Endodermal cell (in vitro differentiated cells): ENCODE measurements around the gene XG. TPM values are rescaled to one million over a fixed set of nuclear protein-coding genes. Genes with fewer than 3 reads are reported as not detected.

Source experiments
- DNase-seq: peaks from one replicate; pipeline ENCODE4 v3.0.0-alpha.2; 2017
- H3K27ac ChIP-seq: 2 replicates; pipeline ENCODE4 v1.5.1; 2013; ENCODE audit warnings: mild to moderate bottlenecking, low read depth, low read length, moderate library complexity
- H3K27me3 ChIP-seq: 2 replicates; pipeline ENCODE4 v1.6.1; 2013; ENCODE audit warnings: mild to moderate bottlenecking, low read length, moderate library complexity; ENCODE audit not compliant: insufficient read depth, control insufficient read depth, poor library complexity, severe bottlenecking
- H3K36me3 ChIP-seq: 2 replicates; pipeline ENCODE4 v1.7.0; 2013; ENCODE audit warnings: mild to moderate bottlenecking, low read length, moderate library complexity; ENCODE audit not compliant: control insufficient read depth, insufficient read depth
- H3K4me1 ChIP-seq: one replicate; pipeline ENCODE4 v1.7.0; 2013; ENCODE audit warnings: low read length; ENCODE audit not compliant: control insufficient read depth, insufficient read depth
- H3K4me3 ChIP-seq: 2 replicates; pipeline ENCODE4 v1.5.1; 2013; ENCODE audit warnings: mild to moderate bottlenecking, low read length, moderate library complexity
- H3K9ac ChIP-seq: 2 replicates; pipeline ENCODE4 v1.6.1; 2013; ENCODE audit warnings: mild to moderate bottlenecking, low read length, moderate library complexity; ENCODE audit not compliant: poor library complexity, severe bottlenecking; ENCODE audit errors: extremely low read depth
- H3K9me3 ChIP-seq: 2 replicates; pipeline ENCODE4 v1.6.1; 2013; ENCODE audit warnings: mild to moderate bottlenecking, low read length, moderate library complexity; ENCODE audit not compliant: control insufficient read depth
- H3K27ac Mint-ChIP-seq: 2 replicates; pipeline ENCODE4 v1.8.0; 2020; ENCODE audit warnings: mixed read lengths
- H3K27me3 Mint-ChIP-seq: 2 replicates; pipeline ENCODE4 v1.8.0; 2021; ENCODE audit warnings: mild to moderate bottlenecking, mixed read lengths; ENCODE audit not compliant: insufficient read depth
- H3K36me3 Mint-ChIP-seq: 2 replicates; pipeline ENCODE4 v1.8.0; 2020; ENCODE audit warnings: low read depth, mixed read lengths
- H3K4me1 Mint-ChIP-seq: 2 replicates; pipeline ENCODE4 v1.8.0; 2020; ENCODE audit warnings: mixed read lengths
- H3K4me3 Mint-ChIP-seq: 2 replicates; pipeline ENCODE4 v1.8.0; 2020; ENCODE audit warnings: mild to moderate bottlenecking, moderate library complexity, mixed read lengths
- H3K9me3 Mint-ChIP-seq: 2 replicates; pipeline ENCODE4 v1.8.0; 2020; ENCODE audit warnings: mild to moderate bottlenecking, mixed read lengths
- WGBS, 2 experiments: methylation state at CpG; one replicate each; pipeline versions ENCODE4 v1.1.5 to v1.1.7; 2013; ENCODE audit warnings: missing lambda C conversion rate in 2 of 2, mixed read lengths in 1 of 2; ENCODE audit not compliant: insufficient coverage in 1 of 2, insufficient read length in 1 of 2; 5-methylcytosine and 5-hydroxymethylcytosine counted together
- total RNA-seq, 2 donors: library from RNA; stranded (reverse); fragmentation: NEBNext Ultra II Directional in 1 of 2; extraction: Animal tissue kit (Norgen Biotek cat#: 25700) in 1 of 2; gene quantifications; 2 replicates in 1 of 2; 3 replicates in 1 of 2; pipeline ENCODE4 v1.2.1, GENCODE V29; 2021
- TF ChIP-seq, protein P1 (sequence below): fragments of 200-600 bp; sonication (generic); conservative IDR thresholded peaks from 2 replicates; pipeline ENCODE4 v1.5.0; 2021; ENCODE audit warnings: antibody characterized with exemption, mild to moderate bottlenecking

The XG gene
- total RNA-seq, 2 donors from 2014 or later, result 1.1 to 1.3 TPM

GRCh38 chrX:2765549-2765830 lies 13.7 kb downstream of the XG start:
- no peak overlapping the region for H3K27ac ChIP-seq
- Mint-ChIP-seq H3K27ac (no peak overlapping the region), H3K9me3 (peaks cover 5% of the 10 kb centered on the region), H3K4me1 (peaks cover 24% of the 10 kb centered on the region), H3K27me3 (peaks cover 4% of the 10 kb centered on the region), H3K4me3 (no peak overlapping the region), H3K36me3 (no peaks in the 10 kb centered on the region)
- no peak overlapping the region for H3K4me3 ChIP-seq
- H3K9me3 ChIP-seq, result no peaks in the 10 kb centered on the region
- 91 to 92% methylated on average over 5 of the region's 5 CpGs for WGBS, 2 experiments
- H3K27me3 ChIP-seq, result no peaks in the 10 kb centered on the region
- TF ChIP-seq, protein P1, sequence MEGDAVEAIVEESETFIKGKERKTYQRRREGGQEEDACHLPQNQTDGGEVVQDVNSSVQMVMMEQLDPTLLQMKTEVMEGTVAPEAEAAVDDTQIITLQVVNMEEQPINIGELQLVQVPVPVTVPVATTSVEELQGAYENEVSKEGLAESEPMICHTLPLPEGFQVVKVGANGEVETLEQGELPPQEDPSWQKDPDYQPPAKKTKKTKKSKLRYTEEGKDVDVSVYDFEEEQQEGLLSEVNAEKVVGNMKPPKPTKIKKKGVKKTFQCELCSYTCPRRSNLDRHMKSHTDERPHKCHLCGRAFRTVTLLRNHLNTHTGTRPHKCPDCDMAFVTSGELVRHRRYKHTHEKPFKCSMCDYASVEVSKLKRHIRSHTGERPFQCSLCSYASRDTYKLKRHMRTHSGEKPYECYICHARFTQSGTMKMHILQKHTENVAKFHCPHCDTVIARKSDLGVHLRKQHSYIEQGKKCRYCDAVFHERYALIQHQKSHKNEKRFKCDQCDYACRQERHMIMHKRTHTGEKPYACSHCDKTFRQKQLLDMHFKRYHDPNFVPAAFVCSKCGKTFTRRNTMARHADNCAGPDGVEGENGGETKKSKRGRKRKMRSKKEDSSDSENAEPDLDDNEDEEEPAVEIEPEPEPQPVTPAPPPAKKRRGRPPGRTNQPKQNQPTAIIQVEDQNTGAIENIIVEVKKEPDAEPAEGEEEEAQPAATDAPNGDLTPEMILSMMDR, result no peak
- H3K9ac ChIP-seq, result no peak overlapping the region
- peaks cover 4% of the 10 kb centered on the region for H3K4me1 ChIP-seq
- no peaks in the 10 kb centered on the region for H3K36me3 ChIP-seq
- DNase-seq, result no peak

GRCh38 chrX:2766906-2767305 lies 15.1 kb downstream of the XG start:
- 93 to 95% methylated on average over 7 to 11 of the region's 11 CpGs for WGBS, 2 experiments
- peaks cover 7% of the 10 kb centered on the region for H3K27me3 Mint-ChIP-seq
- TF ChIP-seq, protein P1, result no peak
- Histone ChIP-seq H3K36me3 (no peaks in the 10 kb centered on the region), H3K27ac (no peak overlapping the region), H3K9me3 (no peaks in the 10 kb centered on the region), H3K27me3 (no peaks in the 10 kb centered on the region), H3K4me3 (no peak overlapping the region), H3K4me1 (peaks cover 4% of the 10 kb centered on the region), H3K9ac (no peak overlapping the region)
- no peak overlapping the region for H3K27ac Mint-ChIP-seq
- no peak overlapping the region for H3K4me3 Mint-ChIP-seq
- H3K36me3 Mint-ChIP-seq, result no peaks in the 10 kb centered on the region
- no peak for DNase-seq
- H3K9me3 Mint-ChIP-seq, result peaks cover 7% of the 10 kb centered on the region
- peaks cover 24% of the 10 kb centered on the region for H3K4me1 Mint-ChIP-seq

DNA sequence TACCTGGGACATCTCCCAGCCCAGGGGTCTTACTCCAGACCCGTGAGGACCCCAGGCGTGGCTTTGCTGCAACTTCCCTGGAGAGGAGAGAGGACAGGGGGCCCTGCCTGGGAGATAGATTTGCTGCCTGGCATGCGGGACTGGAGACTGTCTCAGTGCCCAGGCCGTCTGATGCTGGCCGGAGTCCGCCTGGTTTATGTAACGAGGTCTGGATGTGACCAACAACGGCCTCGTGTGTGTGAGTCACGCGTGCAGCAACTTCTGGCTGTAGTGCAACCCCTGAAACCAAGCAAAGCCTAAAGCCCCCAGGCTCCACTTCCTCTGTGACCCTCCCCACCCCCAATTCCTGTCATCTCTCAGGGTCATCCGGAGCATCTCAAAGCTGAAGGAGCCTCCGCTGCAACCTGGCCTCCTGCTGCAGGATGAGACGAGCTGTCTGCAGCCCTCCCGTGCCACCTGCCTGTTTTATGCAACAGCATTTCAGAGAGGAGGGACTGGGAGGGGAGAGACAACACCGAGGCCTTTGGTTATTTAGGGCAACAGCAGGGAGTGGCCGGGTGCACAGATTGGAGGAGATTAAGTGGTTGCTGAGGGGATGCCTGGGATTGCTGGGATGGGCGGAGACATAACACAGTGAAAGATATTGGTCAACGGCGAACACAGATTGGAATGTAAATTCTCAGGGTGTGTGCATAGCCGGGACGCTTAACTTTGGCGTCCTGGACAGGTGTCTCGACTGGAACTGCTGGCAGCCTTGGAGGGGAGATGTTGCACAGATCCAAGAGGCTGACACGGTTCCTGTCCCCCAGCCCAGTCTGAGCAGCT lies 16.0 kb downstream of the XG start:
- no peaks in the 10 kb centered on the region for H3K9me3 ChIP-seq
- 85 to 92% methylated on average over 20 to 23 of the region's 25 CpGs for WGBS, 2 experiments
- no peaks in the 10 kb centered on the region for H3K36me3 Mint-ChIP-seq
- no peak overlapping the region for H3K4me3 Mint-ChIP-seq
- peaks cover 4% of the 10 kb centered on the region for H3K4me1 ChIP-seq
- H3K27ac Mint-ChIP-seq, result peak overlapping the region; percentile 44
- TF ChIP-seq, protein P1, result no peak
- peak; percentile 74 for DNase-seq
- no peak overlapping the region for H3K27ac ChIP-seq
- peaks cover 19% of the 10 kb centered on the region for H3K4me1 Mint-ChIP-seq
- no peaks in the 10 kb centered on the region for H3K27me3 ChIP-seq
- H3K36me3 ChIP-seq, result no peaks in the 10 kb centered on the region
- H3K9me3 Mint-ChIP-seq, result peaks cover 7% of the 10 kb centered on the region
- H3K9ac ChIP-seq, result no peak overlapping the region
- peaks cover 7% of the 10 kb centered on the region for H3K27me3 Mint-ChIP-seq
- H3K4me3 ChIP-seq, result no peak overlapping the region
